Bronchial epithelial cell (primary cell): ENCODE results near the gene CLDN10. TPM values are rescaled to one million over a fixed set of nuclear protein-coding genes. Genes with fewer than 3 reads are reported as not detected.
A peak's percentile ranks its signal among the peaks of the same experiment; 100 is the strongest.

ENCODE experiments used
- DNase-seq: peaks from one replicate; pipeline ENCODE4 v3.0.0-alpha.2; 2010; ENCODE audit warnings: low read depth
- FAIRE-seq: peaks from 2 replicates; lab custom pipeline; 2011; peaks lifted over from hg19 to GRCh38; lab: Jason Lieb, UNC
- H3K27me3 ChIP-seq: 2 replicates; pipeline ENCODE4 v1.5.1; 2011; ENCODE audit warnings: low read length; ENCODE audit not compliant: control insufficient read depth, insufficient read depth
- H3K36me3 ChIP-seq: 2 replicates; pipeline ENCODE4 v1.5.1; 2011; ENCODE audit warnings: low read length; ENCODE audit not compliant: control insufficient read depth, insufficient read depth
- H3K4me3 ChIP-seq: 2 replicates; pipeline ENCODE4 v1.5.1; 2011; ENCODE audit warnings: mild to moderate bottlenecking, low read depth, low read length, control low read depth
- total RNA-seq: library from RNA; depleted of rRNA; stranded (reverse); fragments of >200 nt; gene quantifications from 2 replicates; pipeline ENCODE4 v1.2.1, GENCODE V29; 2014
- TF ChIP-seq, protein P1 (sequence below): IDR thresholded peaks from 2 replicates; pipeline ENCODE4 v1.5.1; 2011; ENCODE audit warnings: mild to moderate bottlenecking, moderate library complexity, low read length, control low read depth, inconsistent platforms; ENCODE audit not compliant: insufficient read depth, severe bottlenecking

CLDN10 gene
- total RNA-seq, 1 donor from 2014 or later, result not detected

DNA sequence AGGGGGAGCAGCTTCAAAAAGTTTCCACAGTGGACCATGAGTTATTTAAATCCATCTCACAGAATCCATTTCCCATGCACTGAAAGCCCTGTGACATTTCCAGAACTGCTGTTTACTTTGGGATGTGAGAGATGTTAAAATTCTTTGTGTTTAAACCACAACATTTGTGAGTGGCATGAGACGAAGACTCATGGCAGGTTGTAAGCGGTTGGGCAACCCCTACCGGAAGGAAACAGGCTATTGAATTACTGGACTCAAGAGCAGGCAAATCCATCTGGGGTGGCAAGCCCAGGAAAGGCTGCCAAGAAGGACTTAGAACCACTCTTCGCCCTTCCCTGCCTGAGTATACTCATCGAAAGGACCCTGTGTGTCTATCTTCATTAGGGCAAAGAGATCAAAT lies 22.3 kb upstream of the CLDN10 start:
- TF ChIP-seq, protein P1, sequence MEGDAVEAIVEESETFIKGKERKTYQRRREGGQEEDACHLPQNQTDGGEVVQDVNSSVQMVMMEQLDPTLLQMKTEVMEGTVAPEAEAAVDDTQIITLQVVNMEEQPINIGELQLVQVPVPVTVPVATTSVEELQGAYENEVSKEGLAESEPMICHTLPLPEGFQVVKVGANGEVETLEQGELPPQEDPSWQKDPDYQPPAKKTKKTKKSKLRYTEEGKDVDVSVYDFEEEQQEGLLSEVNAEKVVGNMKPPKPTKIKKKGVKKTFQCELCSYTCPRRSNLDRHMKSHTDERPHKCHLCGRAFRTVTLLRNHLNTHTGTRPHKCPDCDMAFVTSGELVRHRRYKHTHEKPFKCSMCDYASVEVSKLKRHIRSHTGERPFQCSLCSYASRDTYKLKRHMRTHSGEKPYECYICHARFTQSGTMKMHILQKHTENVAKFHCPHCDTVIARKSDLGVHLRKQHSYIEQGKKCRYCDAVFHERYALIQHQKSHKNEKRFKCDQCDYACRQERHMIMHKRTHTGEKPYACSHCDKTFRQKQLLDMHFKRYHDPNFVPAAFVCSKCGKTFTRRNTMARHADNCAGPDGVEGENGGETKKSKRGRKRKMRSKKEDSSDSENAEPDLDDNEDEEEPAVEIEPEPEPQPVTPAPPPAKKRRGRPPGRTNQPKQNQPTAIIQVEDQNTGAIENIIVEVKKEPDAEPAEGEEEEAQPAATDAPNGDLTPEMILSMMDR, result no peak
- Histone ChIP-seq H3K27me3 (no peaks in the 10 kb centered on the region), H3K4me3 (no peak overlapping the region), H3K36me3 (no peaks in the 10 kb centered on the region)
- peak; percentile 96 for FAIRE-seq
- peak; percentile 97 for DNase-seq

DNA sequence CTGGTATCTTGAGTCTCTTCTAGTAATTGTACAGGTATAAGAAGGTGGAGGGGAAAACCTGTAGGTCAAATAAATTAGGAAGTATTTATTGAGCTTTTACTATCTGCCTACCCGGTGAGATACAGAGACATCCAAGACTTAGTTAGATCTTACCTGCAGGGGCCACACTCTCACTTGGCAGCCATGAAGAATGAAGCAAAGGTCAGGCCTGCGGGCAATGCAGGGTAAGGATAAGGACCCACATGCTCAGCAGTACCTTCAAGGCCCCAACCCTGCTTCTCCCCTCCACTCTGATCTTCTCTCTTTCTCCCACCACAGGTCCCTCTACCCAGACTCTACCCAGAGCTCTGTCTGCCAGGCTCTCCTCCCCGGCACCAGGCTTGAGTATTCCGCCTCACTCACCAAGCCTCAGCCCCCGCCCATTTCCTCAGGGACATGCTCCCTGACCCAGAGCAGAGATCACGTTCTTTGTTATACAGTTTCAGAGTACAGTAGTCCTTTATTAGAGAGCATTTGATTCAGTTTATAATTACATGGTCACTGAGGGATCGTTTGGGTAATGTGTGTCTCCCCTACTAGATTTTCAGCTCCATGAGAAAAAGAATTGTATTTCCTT lies 18.9 kb upstream of the CLDN10 start:
- no peak for DNase-seq
- Histone ChIP-seq H3K36me3 (no peaks in the 10 kb centered on the region), H3K27me3 (no peaks in the 10 kb centered on the region), H3K4me3 (no peak overlapping the region)
- FAIRE-seq, result no peak
- TF ChIP-seq, protein P1, result no peak

DNA sequence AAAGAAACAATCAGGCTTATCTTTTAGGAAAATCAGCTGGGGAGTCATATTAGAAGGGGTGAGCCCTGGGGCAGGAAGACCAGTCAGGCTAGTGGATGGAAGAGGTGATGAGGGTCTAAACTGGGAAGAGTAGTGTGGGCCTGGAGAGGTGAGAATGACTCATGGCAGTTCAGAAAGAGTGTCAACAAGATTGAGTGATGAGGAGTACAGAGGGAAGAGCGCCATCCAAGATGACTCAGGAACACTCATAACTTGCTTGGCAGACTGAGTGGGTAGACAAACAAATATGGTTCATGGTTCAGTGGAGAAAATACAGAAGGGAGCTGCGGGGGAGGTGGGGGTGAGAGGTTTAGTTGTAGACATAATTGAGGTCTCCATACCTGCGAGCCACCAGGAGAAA lies 17.3 kb upstream of the CLDN10 start:
- peak; percentile 99 for DNase-seq
- TF ChIP-seq, protein P1, result no peak
- Histone ChIP-seq H3K36me3 (no peaks in the 10 kb centered on the region), H3K27me3 (no peaks in the 10 kb centered on the region), H3K4me3 (no peak overlapping the region)
- peak; percentile 64 for FAIRE-seq

DNA sequence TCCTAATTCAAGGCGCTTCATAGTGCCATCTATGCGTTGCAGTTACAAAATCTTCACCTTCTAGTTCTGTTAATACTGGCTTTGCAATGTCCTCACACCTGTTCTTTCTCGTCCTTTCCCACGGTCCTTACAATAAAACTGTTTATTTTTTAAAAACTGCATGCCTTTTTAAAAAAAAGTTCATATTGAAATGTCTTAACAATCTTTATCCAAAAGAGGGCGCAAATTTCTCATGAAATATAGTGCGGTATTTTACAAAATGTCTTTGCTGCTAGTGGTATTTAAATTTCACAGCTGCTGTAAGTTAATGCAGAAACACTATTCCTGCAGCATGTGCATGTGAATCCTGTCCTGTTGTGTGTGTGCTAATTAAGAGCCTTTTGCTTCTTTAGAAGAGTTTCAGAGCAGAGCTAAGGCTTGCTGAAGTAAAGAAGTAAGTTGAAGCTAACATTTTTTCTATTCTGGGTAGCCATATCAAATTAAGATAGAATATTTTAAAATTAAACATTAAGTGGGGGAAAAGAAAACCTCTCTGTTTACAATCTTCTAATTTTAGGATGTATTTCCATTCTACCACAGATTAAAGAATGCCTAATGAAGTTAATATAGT lies 15.8 kb upstream of the CLDN10 start:
- TF ChIP-seq, protein P1, result peak; percentile 1
- Histone ChIP-seq H3K36me3 (no peaks in the 10 kb centered on the region), H3K4me3 (no peak overlapping the region), H3K27me3 (no peaks in the 10 kb centered on the region)
- peak; percentile 44 for DNase-seq
- no peak for FAIRE-seq

DNA sequence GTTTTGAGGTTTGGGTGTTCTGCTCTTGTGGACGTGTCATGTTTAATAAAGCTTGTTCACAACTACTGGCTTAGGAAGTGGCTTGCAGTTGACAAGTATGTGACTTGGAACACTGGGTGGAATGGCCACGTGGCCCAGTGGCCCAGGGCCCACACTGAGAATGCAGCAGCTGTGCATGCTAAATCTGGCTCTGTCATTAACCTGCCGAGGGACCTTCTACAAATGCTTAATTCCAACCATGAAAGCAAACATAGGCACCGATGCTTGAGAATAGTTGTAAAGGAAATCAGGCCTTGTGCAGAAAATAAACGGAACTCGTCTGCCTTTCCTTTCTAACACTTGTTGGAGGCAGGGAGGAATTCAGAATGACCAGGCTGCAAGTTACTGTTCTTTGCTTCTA lies 11.6 kb upstream of the CLDN10 start:
- FAIRE-seq, result no peak
- Histone ChIP-seq H3K27me3 (no peaks in the 10 kb centered on the region), H3K36me3 (no peaks in the 10 kb centered on the region), H3K4me3 (no peak overlapping the region)
- TF ChIP-seq, protein P1, result no peak
- no peak for DNase-seq

DNA sequence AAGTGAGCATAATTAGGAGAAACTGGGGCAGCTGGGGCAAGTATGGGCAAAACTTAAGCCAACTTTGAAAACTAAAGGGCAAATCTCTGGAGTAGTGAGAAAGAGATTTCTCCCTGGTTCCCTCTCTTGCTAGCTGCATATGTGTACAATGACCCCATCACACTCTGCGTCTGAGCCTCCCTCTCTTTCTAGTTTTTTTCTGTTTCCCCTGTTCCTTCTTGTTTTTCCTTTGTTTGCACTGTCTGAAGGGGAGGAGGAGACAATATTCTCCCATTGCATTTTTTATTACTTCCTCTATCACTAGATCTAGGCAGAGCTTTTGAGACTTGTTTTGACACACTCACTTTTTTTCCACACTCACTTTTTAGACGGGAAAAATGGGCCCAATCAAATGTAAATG lies 11.2 kb upstream of the CLDN10 start:
- H3K4me3 ChIP-seq, result no peak overlapping the region
- DNase-seq, result no peak
- TF ChIP-seq, protein P1, result no peak
- no peaks in the 10 kb centered on the region for H3K36me3 ChIP-seq
- no peaks in the 10 kb centered on the region for H3K27me3 ChIP-seq
- FAIRE-seq, result no peak
